CD4-positive, alpha-beta T cell treated with Interleukin-12 subunit alpha and Interleukin-12 subunit beta, for 1 hour (primary cell): Measurements from ENCODE around the gene SNRPB.

ENCODE experiments used
- DNase-seq: peaks from one replicate; pipeline ENCODE4 v3.0.0-alpha.2; 2020

SNRPB gene

GRCh38 chr20:2418388-2418787, 52.2 kb downstream of the SNRPB start:
- DNase-seq: no peak

- no peak for DNase-seq
Observed at GRCh38 chr20:2417213-2417541, 53.4 kb downstream of the SNRPB start.

GRCh38 chr20:2416541-2417212, 53.9 kb downstream of the SNRPB start:
- no peak for DNase-seq
